GM19452 (cell line): ENCODE data around the gene MYL10.

Source experiments
- ATAC-seq: cut with Tn5 transposase; IDR thresholded peaks from one replicate; pipeline ENCODE4 v1.9.1; 2021; ENCODE audit not compliant: unreplicated experiment

Gene MYL10

DNA sequence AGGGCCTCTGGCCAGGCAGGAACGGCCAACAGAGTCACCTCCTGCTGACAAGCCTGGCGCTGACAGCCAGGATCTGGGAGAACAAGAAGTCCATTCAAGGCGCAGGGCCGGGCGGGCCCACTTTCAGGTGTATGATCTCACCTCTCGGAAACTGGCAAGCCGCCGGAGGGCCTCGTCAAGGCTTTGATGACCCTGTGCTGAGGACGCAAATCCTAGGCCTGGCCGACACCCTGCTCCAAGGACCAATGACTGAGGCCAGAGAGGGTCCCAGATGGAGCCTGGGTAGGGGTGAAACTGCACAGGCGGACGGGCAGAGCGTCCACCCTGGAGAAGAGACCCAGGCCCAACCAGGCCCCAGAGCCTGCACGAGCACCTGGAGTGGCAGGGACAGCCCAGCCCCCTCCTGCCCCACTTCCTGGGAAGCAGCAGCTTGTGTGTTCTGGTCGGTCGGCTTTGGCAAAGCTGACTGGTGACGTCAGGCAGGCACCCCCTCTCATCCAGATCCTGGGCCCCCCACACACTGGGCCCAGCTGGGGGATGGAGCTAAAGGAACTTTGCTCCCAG is 30.6 kb downstream of the MYL10 start:
- ATAC-seq: no peak

DNA sequence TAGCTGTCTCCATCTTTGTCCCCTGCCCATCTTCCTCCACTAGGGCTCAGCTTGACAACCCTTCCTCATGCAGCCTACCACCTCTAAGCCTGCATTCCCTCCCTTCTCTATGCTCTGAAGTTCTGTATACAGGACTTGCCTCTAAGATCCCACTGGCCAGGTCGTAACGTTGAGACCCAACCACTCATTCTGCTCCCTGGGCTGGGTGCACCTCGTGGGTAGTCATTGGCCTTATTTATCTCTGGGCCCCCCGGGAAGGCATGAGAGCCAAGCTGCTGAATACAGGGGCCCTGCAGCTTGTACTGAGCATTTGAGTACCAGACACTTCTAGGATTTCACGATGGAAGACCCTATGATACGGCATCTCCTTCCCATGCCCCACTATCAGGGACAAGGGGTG is 31.2 kb downstream of the MYL10 start:
- no peak for ATAC-seq

DNA sequence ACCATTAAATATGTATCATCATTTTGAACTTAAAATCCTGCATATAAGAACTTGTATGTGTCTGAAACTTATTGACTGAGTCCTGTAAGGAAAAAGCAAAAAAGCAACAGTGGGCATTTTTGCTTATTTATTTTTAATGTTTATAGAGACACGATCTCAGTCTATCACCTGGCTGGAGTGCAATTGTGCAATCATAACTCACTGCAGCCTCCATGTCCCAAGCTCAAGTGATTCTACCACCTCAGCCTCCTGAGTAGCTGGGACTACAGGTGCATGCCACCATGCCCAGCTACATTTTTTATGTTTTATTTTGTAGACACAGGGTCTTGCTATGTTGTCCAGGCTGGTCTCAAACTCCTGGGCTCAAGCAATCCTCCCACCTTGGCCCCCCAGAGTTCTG is 32.2 kb downstream of the MYL10 start:
- ATAC-seq: no peak

DNA sequence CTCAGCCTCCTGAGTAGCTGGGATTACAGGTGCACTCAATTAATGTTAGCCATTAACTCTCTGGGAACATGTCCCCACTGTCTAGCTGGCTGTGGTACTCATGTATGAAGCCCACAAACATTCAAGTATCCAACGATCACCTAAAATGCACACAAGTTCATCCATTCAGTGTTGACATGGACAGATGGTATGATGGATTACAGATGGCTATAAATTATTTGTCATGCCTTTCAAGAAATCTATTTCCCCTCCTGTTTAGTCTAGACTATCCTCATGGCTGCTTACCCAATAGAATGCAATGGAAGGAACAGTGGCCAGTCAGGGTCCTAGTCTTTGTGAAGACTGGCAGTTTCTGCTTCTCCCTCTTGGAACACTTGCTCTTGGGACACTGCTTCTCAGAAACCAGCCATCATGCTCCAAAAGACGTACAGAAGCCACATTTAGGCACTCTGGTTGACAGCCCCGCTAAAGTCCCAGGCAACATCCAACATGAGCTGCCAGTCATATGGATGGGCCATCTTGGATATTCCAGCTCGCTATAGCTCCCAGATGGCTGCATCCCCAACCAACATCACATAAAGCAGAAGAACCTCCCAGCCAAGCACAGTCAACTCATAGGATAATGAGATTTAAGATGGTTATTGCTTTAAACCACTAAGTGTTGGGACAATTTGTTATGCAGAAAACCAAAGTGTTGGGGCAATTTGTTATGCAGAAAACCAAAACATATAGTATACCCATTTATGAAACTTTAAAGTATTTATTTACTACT is 33.1 kb downstream of the MYL10 start:
- ATAC-seq: no peak

DNA sequence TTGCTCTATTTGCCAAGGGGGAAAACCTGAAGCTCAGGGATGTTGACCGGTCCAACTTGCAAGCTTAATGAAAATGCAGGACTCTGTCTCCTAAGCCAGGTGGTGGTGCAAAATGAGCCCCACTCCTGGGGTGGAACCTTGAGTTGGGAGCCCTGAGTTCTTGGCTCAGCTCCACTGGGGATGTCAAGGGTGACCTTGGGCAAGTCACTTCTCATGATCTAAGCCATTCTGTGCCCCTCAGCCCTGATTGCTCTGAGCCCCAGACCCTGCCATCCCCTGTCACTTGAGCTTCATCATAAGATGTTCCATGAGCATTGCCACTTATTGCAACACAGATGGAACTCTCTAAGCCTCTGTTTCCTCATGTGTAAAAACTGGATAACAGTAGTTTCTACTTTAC is 33.9 kb downstream of the MYL10 start:
- ATAC-seq: no peak

DNA sequence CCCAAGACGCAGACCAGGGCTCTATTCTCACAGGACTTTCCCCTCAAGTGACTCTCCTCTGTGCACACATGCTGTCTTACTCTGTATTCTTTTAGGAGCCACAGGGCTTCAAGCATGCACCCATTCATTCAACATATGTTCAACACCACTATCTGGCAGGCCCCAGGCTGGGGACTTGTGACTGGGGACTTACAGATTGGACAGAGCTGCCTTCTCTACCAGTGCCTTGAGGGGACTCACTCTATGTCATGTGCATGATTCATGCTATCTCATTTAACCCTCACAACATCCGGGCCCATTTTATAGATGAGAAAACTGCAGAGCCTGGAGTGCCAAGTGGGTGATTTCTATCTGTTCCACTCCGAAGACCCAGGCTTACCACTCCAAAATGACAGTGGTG is 34.3 kb downstream of the MYL10 start:
- ATAC-seq: no peak

DNA sequence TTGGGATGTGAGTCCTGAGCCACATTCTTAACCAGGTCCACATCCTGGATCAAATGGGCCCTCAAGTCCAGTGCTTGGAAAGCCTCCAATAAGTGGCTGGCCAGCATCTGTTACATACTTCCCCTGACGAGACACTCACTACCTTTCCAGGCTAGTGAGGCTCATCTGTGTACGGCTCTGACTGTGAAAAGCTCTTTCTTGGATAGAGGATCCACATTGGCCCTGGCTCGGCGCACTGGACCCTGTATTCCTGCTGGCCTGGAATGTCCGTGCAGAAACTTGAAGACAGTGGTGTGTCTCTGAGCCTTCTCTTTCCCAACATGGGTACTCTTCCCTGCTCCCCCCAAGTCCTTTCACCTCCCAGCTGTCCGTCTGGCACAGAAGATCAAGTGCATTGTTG is 35.5 kb downstream of the MYL10 start:
- no peak for ATAC-seq

DNA sequence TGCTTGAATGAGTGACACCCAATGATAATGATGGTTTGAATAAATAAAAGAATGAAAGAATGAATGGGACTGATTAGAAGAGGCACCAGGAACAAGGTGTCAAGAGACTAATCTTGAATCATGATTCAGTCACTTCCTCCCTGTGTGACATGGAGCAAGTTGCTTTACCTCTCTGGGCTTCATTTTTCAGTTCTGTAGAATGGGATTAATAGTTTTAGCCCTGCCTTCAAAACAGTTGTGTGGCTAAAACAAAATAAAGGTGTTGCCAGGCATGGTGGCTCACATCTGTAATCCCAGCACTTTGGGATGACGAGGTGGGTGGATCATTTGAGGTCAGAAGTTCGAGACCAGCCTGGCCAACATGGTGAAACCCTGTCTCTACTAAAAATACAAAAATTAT is 37.6 kb downstream of the MYL10 start:
- no peak for ATAC-seq

DNA sequence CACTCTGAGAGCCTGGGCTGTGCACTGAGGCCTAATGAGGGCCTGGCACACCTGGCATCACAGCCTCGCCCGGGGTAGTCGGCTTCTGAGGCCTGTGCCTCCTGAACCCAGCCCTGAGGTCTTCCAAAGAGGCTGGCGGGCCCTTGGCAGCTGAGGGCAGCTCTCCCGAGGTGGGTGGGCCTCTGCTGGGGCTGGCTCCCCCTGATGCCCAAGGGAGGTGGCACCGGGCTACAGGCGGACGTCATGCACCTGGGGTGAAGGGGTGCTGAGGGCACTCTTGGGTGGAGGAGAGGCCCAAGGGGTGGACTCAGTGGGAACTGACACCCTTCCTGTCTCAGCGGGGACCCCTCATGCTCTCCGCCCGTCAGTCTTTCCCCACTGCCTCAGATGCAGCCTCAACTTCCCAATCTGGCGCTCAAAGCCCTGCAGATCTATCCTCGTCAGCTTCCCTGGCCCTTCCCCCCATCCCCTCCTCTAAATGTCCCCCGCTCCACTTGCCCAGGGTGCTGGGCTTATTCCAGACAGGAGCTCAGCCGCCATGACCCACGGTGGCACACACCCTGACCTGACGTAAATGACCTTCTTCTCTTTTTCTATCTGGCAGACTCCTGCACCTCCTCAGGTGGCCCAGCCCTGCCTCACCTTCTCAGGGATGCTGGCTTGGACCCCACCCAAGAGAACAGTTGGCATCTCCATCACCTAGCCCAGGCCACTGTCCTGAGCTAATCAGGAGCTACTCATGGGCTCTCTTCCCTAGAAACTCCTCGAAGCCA is 38.2 kb downstream of the MYL10 start:
- ATAC-seq: no peak

DNA sequence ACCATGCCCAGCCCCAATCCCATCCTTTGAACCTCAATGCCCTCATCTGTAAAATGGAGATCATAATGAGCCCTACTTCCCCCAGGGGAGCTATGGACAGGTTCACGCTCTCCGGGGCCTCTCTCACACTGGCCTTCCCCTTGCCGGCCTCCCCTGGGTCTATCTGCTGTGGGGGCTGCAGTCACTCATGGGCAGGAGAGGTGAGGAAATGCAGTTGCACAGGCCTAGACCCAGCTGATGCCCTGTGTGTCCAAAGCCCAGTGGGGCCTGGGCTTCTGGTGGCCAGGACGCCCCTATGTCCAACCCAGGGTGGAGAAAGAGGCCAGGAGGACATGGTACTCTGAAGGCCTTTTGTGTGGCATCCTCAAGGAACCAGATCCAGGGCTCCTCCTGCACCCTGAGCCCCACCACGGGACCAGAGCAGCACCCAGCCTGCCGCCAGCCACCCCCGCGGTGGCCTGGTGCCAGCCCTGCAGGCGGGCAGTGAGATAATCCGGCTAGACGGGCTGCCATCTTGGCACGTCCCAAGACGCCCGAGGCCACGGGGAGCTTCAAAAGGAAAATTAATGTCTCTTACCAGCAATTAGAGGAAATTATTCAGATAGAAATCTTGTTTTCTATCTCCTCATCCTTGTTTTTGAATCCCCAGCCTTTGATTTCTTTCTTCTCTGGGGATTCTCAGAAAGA is 39.0 kb downstream of the MYL10 start:
- no peak for ATAC-seq

DNA sequence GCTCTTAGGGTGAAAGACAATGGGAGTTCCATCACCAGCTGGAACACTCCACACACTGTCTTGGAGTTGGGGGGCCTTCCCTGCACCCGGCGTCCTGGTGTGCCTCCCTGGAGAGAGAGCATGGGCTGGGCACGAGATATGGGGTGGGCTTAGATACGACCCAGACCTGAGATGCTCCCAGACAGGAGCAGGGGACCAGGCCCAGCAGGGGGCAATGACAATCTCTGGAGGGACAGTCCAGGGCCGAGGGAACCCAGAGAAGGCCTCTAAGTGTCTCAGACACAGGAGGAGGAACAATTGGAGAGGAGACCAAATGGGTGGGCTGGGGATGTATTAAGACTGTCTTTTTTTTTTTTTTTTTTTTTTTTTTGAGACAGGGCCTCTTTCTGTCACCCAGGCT is 40.0 kb downstream of the MYL10 start:
- ATAC-seq: no peak

DNA sequence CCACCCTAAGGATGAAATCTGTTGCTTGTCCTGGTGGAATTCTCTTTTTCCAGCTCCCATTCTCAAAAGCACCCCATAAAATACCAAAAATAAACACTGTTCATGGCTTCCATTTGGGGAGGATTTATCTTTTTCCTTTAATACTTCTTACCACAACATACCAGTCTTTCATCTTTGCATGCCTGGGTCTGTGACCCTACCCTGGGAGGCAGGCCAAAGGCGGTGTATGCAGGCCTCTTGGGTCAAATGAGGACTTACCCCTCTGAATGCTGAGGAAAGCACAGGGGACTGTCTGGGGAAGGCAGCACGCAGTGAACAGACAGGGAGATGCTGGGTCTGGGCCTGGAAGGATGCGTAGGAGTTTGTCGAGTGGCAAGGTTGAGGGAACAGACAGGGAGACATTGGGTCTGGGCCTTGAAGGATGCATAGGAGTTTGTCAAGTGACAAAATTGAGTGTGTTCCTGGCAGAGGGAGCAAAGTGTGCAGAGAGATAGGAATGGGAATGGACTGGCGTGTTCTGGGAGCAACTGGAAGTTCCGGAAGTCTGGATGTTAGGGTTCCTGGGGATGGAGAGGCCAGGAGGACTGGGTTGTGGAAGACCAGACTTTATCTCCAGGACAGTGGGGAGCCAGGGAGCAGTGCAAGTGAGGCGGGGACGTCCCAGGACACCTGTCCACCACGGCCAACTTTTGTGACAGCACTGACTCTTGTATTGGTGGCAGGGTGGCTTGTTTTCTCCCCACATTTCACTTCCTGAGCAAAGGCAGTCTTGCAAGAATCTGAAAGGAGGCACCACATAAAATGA is 40.8 kb downstream of the MYL10 start:
- ATAC-seq: no peak

DNA sequence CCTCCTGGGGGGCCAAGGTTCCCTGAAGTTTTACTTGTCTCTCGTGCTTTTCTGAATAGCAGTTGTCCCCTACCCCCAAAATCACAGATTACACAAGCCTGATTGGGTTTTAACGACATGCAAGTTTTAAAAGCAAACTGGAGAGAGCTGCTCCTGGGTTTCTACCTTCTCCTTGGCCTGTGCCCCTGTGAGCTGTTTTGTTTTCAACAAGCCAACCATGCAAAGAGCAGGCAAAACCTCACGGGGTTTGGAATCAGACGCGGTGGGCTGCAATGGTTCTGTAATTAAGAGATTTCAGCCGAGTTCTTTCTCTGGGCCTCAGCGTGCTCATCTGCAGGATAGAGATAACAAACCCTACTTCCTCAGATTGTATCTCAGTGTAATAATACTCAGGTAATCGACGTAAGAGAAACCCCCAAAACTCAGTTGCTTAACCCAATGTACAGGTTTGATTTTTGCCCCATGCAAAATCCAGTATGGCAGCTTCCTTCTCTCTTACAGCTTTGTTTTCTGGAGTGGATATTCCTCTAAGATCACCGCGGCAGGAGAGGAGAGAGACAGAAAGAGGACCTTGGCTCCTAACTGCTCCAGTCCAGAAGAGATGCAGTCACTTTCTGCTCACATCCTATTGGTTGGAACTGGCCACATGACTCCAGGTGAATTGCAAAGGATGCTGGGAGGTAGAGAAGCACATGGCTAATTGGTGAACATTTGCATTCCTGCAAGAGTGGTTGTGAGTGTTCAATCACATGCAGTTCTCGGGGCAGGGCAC is 42.0 kb downstream of the MYL10 start:
- no peak for ATAC-seq

DNA sequence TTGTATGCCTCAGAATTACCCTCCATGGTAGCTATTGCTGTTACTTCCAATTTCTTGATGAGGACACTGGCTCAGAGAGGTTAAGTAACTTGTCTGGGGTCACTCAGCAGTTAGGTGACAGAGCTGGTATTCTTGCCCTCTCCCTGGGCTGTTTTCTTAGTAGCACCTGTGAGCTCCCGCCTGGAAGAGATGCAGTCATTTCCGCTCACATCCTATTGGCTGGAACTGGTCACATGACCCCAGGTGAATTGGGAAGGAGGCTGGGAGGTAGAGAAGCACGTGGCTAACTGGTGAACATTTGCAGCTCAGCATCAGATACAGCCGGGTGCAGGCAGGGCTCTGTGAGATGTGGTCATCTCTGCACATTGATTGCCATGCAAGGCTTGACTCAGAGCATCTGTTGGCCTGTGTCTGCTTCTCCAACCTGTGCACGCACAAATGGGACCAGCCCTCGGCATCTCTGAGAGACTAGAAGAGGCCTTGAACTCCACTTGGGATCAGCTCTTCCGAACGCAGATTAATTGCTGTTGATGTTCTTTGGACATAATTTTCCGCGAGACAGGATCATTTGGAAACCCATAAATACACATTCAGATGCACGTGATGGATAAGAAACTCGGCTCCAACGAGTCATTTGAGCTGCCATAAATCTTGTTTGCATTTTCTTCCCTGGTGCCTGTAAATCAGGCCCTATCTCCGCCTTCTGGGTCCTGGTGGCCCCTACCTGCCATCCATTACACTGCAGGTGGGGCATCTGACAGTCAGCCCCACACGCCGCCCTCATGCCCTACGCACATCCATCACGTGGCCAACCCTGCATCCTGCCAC is 42.8 kb downstream of the MYL10 start:
- no peak for ATAC-seq

DNA sequence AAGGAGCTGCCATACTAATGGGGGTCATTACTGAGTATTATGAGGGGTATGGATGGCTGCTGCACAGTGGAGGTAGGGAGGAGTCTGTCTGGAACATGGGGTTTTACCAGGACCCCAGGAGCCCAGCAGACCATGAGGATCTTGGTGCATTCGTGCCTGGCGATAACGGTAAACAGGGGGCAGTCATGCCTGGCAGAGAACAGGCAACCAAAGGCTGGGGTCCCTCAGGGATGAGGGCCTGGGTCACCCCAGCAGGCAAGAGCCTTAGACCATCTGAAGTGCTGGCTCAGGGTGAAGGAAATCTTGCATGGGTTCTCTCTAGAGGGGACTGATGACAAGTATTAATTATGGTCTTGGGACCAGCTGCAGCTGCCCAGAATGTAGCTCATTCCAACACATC is 46.1 kb downstream of the MYL10 start:
- ATAC-seq: no peak

DNA sequence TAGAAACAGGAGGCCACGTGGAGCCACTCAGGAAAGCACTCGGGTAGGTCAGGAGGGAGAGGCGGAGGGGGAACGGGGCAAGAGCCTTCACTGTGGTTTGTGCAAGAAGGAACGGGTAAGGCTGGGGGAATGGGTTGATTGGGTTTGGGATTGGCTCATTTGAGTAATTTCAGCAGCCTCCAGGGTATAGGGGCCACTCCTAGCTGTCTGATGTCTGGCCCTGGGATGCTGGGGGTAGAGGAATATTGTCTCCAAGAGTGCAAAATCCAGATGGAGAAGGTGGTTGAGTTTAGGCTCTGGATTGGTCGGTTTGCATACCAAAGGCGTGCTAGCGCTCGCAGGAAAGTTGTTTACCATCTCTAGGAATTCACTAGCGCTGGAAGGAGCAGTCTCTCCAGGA is 47.2 kb downstream of the MYL10 start:
- no peak for ATAC-seq

DNA sequence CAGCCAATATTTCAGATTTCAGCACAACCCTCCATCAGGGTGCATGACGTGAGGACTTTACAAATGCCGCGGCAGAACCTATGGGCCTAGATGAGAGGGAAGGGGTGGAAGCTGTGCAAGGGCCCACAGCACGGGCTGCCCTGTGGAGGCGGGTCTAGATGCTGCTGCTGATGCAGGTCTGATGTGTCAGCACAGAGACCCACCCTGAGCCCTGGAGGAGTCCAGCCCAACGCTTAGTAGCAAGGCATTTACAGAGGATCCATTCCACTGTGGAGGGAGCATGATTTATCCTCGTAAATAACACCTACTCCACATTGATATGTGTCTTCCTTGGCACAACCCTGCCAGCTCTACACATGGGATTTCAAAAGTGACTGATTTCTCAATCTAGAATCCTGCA is 48.5 kb downstream of the MYL10 start:
- no peak for ATAC-seq

DNA sequence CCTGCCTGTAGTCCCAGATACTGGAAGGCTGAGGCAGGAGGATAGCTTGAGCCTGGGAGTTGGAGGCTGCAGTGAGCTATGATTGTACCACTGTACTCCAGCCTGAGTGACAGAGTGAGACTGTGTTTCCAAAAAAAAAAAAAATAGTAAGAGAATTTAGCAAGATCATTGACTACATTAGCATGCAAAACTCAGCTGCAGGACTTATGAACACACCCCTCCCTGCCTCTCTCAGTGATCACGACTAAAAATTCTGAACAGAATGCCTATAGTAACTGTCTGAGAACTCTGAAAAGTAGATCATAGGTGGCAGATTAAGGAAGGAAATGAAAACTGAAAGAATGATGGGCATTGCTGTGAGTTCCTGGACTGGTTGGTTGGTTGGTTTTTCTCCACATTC is 50.5 kb downstream of the MYL10 start:
- ATAC-seq: no peak

DNA sequence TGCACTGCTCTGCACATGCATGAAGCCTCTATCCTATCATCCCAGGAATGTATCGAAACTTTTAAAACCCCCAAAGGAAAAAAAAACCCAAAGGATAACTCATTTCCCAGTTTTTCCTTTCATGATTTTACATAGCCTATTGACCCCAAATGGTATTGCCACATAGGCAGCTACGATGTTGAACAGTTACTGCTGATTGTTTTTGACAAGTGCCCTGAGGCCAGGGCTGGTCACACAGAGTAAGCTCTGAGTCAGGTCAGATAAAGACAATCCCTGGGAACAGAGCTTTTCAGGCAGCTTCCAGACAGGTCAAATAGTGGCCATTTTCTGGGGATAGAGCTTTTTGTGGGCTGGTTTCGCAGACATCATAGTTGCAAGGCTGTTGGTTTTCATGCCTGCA is 52.1 kb downstream of the MYL10 start:
- no peak for ATAC-seq
